CD1c-positive myeloid dendritic cell (primary cell): ENCODE measurements around the gene TFEB.
A peak's percentile ranks its signal among the peaks of the same experiment; 100 is the strongest.

Source experiments
- DNase-seq: peaks from one replicate; pipeline ENCODE4 v3.0.0-alpha.2; 2016; ENCODE audit errors: extremely low spot score

The TFEB gene

GRCh38 chr6:41691426-41692079 lies 43.9 kb downstream of the TFEB start:
- DNase-seq: no peak

- DNase-seq: no peak
Measured at GRCh38 chr6:41690541-41691330, 44.7 kb downstream of the TFEB start.

- no peak for DNase-seq
Measured at GRCh38 chr6:41689171-41690008, 46.0 kb downstream of the TFEB start.

- DNase-seq: no peak
Measured at GRCh38 chr6:41688256-41688965, 47.0 kb downstream of the TFEB start.

GRCh38 chr6:41687501-41688175 lies 47.8 kb downstream of the TFEB start:
- DNase-seq: no peak

- no peak for DNase-seq
Measured at GRCh38 chr6:41685641-41686380, 49.6 kb downstream of the TFEB start.

GRCh38 chr6:41684311-41685180 lies 50.9 kb downstream of the TFEB start:
- DNase-seq: no peak

GRCh38 chr6:41683523-41684310 lies 51.7 kb downstream of the TFEB start:
- DNase-seq: peak; percentile 78

- DNase-seq: no peak
Measured at GRCh38 chr6:41683273-41683522, 52.2 kb downstream of the TFEB start.

- no peak for DNase-seq
Measured at GRCh38 chr6:41682497-41683272, 52.7 kb downstream of the TFEB start.

GRCh38 chr6:41682056-41682477 lies 53.3 kb downstream of the TFEB start:
- peak; percentile 73 for DNase-seq

GRCh38 chr6:41680182-41680965 lies 55.0 kb downstream of the TFEB start:
- no peak for DNase-seq

GRCh38 chr6:41679696-41680095 lies 55.7 kb downstream of the TFEB start:
- no peak for DNase-seq

GRCh38 chr6:41678511-41679084 lies 56.8 kb downstream of the TFEB start:
- no peak for DNase-seq

GRCh38 chr6:41677124-41677921 lies 58.1 kb downstream of the TFEB start:
- DNase-seq: no peak

- DNase-seq: peak; percentile 52
Measured at GRCh38 chr6:41676431-41676830, 59.0 kb downstream of the TFEB start.
